Stimulated activated CD8-positive, alpha-beta memory T cell treated with anti-CD3 and anti-CD28 coated beads, Interleukin-2, amount 100 ng/mL, for 48 hours (primary cell): ENCODE data around the gene ZNF714.
A peak's percentile ranks its signal among the peaks of the same experiment; 100 is the strongest.
"Not testable (repeated sequence)": the region's sequence is repeated elsewhere in the genome, so short reads cannot be mapped to it uniquely, and the experiment has no call there.

Source experiments
- DNase-seq, 2 donors: peaks; one replicate each; pipeline ENCODE4 v3.0.0-alpha.2; 2020; ENCODE audit warnings: low read depth in 2 of 2

ZNF714 gene

GRCh38 chr19:21130097-21130775 lies 48.2 kb downstream of the ZNF714 start:
- DNase-seq = no peak

GRCh38 chr19:21133633-21134032 lies 51.6 kb downstream of the ZNF714 start:
- no peak for DNase-seq

- no peak for DNase-seq
Observed at GRCh38 chr19:21134934-21135366, 52.9 kb downstream of the ZNF714 start.

- DNase-seq = no peak
Observed at GRCh38 chr19:21135433-21135832, 53.4 kb downstream of the ZNF714 start.

GRCh38 chr19:21138130-21138529 lies 56.1 kb downstream of the ZNF714 start:
- no peak for DNase-seq

GRCh38 chr19:21141006-21141405 lies 59.0 kb downstream of the ZNF714 start:
- not testable (repeated sequence) for DNase-seq

- DNase-seq = peak; percentile 71 to 76
Observed at GRCh38 chr19:21141787-21142464, 59.9 kb downstream of the ZNF714 start, which contains the start of gene ZNF431. Gene ZNF431, plus strand, starts transcription at chr19:21142040. Its CDS starts 144 bp downstream, at chr19:21142184.

GRCh38 chr19:21143428-21143827 lies 61.4 kb downstream of the ZNF714 start:
- no peak for DNase-seq

GRCh38 chr19:21143854-21144253 lies 61.9 kb downstream of the ZNF714 start:
- no peak for DNase-seq

GRCh38 chr19:21147540-21147939 lies 65.5 kb downstream of the ZNF714 start:
- DNase-seq = no peak

GRCh38 chr19:21148681-21149080 lies 66.7 kb downstream of the ZNF714 start:
- no peak for DNase-seq

- DNase-seq = no peak
Observed at GRCh38 chr19:21149877-21150276, 67.9 kb downstream of the ZNF714 start.

GRCh38 chr19:21151460-21151859 lies 69.5 kb downstream of the ZNF714 start:
- no peak for DNase-seq

- DNase-seq = no peak
Observed at GRCh38 chr19:21158523-21159135, 76.6 kb downstream of the ZNF714 start.

- no peak for DNase-seq
Observed at GRCh38 chr19:21164541-21164940, 82.5 kb downstream of the ZNF714 start.

GRCh38 chr19:21166436-21166835 lies 84.4 kb downstream of the ZNF714 start:
- no peak for DNase-seq
